CD4-positive, alpha-beta T cell treated with Interleukin-15 for 1 hour (primary cell): ENCODE data around the gene C2CD4D.
A peak's percentile ranks its signal among the peaks of the same experiment; 100 is the strongest.

Source experiments
- DNase-seq: peaks from one replicate; pipeline ENCODE4 v3.0.0-alpha.2; 2020

Gene C2CD4D

GRCh38 chr1:151832318-151832980 lies 7.2 kb downstream of the C2CD4D start:
- no peak for DNase-seq

- DNase-seq = no peak
Measured at GRCh38 chr1:151831605-151832004, 8.0 kb downstream of the C2CD4D start, which contains the start of gene RORC. RORC (minus strand) TSS chr1:151831802; CDS start chr1:151831764, 38 bp downstream.

GRCh38 chr1:151831256-151831591 lies 8.4 kb downstream of the C2CD4D start:
- no peak for DNase-seq

- DNase-seq = no peak
Measured at GRCh38 chr1:151830055-151830454, 9.6 kb downstream of the C2CD4D start.

- DNase-seq = no peak
Measured at GRCh38 chr1:151829352-151830046, 10.1 kb downstream of the C2CD4D start.

GRCh38 chr1:151828921-151829320 lies 10.7 kb downstream of the C2CD4D start:
- no peak for DNase-seq

- DNase-seq = no peak
Measured at GRCh38 chr1:151827853-151828252, 11.8 kb downstream of the C2CD4D start.

GRCh38 chr1:151825751-151826660 lies 13.6 kb downstream of the C2CD4D start:
- no peak for DNase-seq

GRCh38 chr1:151825204-151825603 lies 14.4 kb downstream of the C2CD4D start:
- DNase-seq = no peak

GRCh38 chr1:151823175-151823574 lies 16.4 kb downstream of the C2CD4D start:
- DNase-seq = no peak

GRCh38 chr1:151822404-151822803 lies 17.2 kb downstream of the C2CD4D start:
- no peak for DNase-seq

GRCh38 chr1:151820940-151821339 lies 18.7 kb downstream of the C2CD4D start:
- DNase-seq = no peak

GRCh38 chr1:151819976-151820623 lies 19.5 kb downstream of the C2CD4D start:
- DNase-seq = no peak

GRCh38 chr1:151819227-151819835 lies 20.3 kb downstream of the C2CD4D start:
- DNase-seq = no peak

GRCh38 chr1:151817353-151817730 lies 22.3 kb downstream of the C2CD4D start:
- no peak for DNase-seq

- no peak for DNase-seq
Measured at GRCh38 chr1:151816548-151817352, 22.9 kb downstream of the C2CD4D start.

GRCh38 chr1:151815716-151816327 lies 23.8 kb downstream of the C2CD4D start:
- DNase-seq = peak; percentile 53

- DNase-seq = no peak
Measured at GRCh38 chr1:151814971-151815545, 24.6 kb downstream of the C2CD4D start.

GRCh38 chr1:151814426-151814825 lies 25.2 kb downstream of the C2CD4D start:
- no peak for DNase-seq

GRCh38 chr1:151813271-151813977 lies 26.2 kb downstream of the C2CD4D start:
- no peak for DNase-seq
